HG03108 (cell line): ENCODE measurements around the gene RHBDD1.
"Not testable (repeated sequence)": the region's sequence is repeated elsewhere in the genome, so short reads cannot be mapped to it uniquely, and the experiment has no call there.

Experiments
- ATAC-seq: cut with Tn5 transposase; IDR thresholded peaks from one replicate; pipeline ENCODE4 v1.9.1; 2021; ENCODE audit warnings: moderate library complexity; ENCODE audit not compliant: unreplicated experiment

The RHBDD1 gene

DNA sequence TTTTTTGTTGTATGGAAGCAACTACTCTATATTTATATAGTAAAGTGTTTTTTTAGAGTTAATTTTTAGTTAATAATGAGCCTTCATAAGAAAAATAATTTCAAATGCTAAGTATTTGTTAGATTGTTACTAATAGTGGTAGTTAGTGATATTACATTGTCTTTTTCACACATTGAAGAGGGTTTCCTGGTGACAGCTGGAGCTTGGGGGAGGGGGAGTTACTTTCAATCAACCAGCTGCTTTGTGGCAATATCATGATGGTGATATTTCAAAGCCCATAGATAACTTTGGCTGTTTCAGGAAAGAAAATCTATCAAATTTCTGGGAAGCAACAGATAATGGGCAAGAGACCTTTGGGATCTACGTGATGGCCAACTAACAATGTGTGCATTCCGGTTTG is 4.1 kb downstream of the RHBDD1 start:
- ATAC-seq, result no peak

DNA sequence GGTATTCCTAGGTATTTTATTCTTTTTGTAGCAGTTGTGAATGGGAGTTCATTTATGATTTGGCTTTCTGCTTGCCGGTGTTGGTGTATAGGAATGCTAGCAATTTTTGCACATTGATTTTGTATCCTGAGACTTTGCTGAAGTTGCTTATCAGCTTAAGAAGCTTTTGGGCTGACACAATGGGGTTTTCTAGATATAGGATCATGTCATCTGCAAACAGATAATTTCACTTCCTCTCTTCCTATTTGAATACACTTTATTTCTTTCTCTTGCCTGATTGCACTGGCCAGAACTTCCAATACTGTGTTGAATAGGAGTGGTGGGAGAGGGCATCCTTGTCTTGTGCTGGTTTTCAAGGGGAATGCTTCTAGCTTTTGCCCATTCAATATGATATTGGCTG is 7.1 kb downstream of the RHBDD1 start:
- ATAC-seq, result not testable (repeated sequence)

GRCh38 chr2:226845386-226846116 is 9.7 kb downstream of the RHBDD1 start:
- no peak for ATAC-seq

DNA sequence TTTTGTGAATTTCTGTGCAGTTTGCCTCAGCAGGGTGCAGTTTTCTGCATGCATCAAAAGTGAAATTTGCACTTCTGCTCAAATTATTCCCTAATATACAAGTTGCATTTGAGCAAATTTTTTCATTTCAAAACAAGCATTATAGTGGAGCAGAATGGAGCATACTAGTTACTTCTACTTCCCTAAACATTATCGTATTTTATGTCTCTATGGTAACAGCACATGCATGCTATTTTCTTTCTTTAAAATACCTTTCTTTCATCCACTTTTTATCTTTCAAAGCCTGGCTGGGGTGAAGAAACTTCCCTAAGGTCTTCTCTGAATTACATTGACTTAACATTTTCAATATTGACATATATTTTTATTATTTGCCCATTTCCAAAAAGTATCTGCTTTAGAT is 11.2 kb downstream of the RHBDD1 start:
- ATAC-seq, result no peak

GRCh38 chr2:226847511-226847910 is 11.7 kb downstream of the RHBDD1 start:
- no peak for ATAC-seq

DNA sequence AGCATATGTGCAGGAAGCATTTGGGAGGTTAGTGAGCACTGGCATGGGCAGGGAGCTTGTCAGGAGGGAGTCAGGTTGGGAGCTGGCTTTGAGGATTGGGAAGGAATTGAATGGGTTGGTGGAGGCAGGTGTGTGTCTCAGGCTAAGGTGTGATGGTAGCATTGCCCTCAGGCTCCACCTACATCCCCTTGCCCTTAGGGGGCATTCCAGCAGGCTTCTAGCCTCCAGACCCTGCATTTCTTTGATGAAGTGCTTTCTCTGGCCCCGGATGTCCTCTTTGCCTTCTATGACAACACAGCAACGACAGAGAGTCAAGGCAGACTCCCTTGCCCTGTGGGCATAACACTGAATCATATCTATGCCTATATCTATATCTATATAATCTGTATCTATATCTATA is 13.5 kb downstream of the RHBDD1 start:
- ATAC-seq, result no peak

GRCh38 chr2:226850024-226850423 is 14.2 kb downstream of the RHBDD1 start:
- ATAC-seq, result no peak

DNA sequence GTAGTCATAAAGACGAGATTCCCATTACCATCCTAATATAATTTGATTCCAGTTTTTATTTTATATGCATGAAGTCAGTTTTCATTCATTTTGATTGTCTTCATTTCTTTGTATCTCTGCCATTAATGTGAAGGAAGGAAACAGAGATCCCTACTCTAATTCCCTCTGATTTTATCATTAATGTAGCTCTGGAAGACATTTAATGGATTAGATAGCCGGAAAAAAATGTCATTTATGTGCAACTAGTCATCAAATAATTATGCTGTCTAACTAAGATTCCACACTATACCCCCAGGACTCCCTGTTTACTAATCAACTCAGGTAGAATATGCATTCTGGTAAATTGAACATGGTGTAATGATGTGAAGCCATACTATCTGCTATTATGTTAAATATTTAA is 19.9 kb downstream of the RHBDD1 start:
- no peak for ATAC-seq

- ATAC-seq, result peak; percentile 37
These were observed 24.2 kb downstream of the RHBDD1 start for GRCh38 chr2:226860087-226860486.

DNA sequence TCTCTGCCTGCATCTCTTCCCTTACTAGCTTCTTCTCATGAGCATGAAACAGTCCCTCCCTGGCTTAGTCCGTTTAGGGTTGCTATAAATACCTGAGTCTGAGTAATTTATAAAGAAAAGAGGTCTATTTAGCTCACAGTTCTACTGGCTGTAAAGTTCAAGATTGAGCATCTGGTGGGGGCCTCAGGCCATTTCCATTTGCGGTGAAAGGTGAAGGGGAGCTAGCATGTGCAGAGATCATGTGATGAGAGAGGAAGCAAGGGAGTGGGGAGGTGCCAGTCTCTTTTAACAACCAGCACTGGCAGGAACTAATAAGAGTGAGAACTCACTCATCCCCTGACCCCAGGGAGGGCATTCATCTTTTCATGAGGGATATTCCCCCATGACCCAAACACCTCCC is 26.8 kb downstream of the RHBDD1 start:
- peak; percentile 48 for ATAC-seq

DNA sequence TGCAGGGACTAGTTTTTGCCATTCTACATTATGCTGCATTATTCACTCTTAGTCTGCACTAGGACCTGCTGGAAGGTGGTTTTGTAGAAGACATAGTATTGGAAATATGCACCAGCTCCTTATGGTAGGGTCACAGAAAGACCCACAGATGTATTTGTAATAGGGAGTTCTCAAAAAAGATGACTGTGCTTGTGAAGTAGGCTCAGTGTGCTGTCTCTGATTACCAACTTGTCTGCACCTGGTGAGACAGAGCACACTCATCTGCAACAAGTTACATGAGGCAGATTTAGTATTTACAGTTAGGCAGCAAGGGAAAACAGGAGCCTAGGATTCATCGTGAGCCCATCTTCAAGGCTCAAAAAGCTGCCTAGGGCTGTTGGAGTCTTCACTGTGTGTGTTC is 29.4 kb downstream of the RHBDD1 start:
- no peak for ATAC-seq

DNA sequence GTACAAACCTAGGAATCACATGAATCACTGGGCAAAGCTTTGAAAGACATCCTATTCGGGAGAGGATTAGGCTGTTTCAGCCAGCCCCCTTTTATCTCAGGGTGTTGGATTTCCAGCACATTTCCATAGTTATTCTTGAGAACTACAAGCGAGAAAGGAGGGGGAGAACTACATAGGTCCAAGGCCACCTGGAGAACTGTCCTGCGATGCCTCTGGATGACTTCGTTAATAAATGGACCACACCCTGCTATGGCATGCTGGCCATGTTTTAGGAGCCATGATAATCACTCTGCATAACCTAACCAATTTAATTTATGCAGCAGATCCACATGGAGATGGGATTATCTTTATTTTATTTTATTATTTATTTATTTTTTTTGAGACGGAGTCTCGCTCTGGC is 29.9 kb downstream of the RHBDD1 start:
- no peak for ATAC-seq

GRCh38 chr2:226868331-226869162 is 32.7 kb downstream of the RHBDD1 start:
- no peak for ATAC-seq

DNA sequence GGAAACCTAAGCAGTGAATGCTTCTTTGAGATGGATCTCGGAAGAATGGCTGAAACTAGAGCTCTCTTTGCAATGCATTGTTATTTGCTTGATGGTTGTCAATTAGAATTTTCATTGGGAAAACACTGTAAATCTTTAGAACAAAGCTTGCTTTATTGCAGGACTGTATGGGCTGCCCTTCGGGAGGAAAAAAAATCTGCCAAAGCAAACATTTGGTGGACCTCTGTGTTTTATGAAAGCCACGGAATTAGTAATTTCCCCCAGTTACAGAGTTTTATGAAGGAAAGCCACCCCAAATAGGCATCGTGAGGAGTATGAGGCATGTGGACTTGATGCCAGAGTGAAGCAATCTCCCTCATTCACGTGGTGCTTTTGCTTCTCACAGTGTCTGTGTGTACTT is 33.5 kb downstream of the RHBDD1 start:
- no peak for ATAC-seq

DNA sequence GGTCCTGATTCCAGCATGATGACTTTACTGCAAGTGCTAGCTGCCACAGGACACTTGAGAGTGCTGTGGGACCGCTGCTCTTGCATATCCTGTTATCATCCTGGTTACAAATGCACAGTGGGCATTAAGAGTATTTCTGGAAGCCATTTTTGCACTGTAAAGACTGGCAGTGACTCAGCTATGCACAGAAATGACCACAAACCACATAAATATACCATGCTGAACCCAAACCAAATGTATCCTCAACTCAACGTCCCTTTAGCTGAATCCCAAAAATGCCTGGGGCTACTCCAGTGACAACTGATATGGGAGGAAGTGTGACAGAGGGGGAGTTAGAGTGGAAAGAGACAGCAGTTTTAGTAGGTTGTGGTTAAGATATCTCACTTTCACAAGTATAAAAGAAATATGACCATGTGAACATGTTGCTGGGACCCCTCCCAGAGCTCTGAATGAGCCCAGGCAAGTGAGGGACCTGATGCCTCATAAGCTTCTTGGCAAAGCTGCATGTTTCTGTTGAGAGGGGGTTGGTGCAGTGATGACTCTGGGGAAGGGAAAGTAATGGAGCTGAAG is 37.3 kb downstream of the RHBDD1 start:
- ATAC-seq, result no peak

- no peak for ATAC-seq
These were observed 38.0 kb downstream of the RHBDD1 start for GRCh38 chr2:226873826-226874225.

GRCh38 chr2:226874749-226875148 is 38.9 kb downstream of the RHBDD1 start:
- no peak for ATAC-seq

DNA sequence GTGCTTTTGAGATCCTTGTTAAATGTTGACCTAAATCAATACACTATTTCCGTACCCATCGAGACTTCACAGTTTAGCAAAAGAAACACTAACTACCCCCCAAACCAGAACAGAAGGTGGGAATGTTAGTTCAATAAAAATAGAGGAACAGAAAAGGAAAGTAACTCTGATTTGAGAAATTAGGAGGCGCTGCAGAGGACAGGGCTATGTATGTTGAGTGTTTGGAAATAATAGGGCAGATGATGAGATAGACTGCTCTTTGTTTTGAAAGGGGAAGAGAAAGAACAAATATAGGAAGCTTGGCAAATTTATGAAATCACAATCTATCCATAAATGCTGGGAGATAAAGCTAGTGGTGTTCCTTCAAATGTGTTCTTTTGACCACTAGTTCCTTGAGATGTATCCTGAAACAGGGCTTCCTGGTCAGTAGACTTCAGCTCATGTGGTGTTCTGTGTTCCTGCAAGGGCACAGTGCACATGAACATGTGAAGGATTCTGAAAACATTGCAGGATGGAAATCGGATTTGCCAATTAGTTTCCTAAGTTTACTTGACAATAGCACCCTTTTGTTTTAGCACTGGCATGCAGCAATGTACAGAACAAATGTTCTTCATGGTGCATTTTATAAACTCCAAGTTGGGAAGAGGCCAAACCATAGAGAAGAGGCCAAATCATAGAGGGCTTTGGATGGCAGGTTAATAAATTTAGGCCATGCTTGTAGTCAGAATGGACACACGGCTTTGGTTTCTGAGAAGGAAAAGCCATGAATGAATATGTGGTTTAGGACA is 39.8 kb downstream of the RHBDD1 start:
- no peak for ATAC-seq

DNA sequence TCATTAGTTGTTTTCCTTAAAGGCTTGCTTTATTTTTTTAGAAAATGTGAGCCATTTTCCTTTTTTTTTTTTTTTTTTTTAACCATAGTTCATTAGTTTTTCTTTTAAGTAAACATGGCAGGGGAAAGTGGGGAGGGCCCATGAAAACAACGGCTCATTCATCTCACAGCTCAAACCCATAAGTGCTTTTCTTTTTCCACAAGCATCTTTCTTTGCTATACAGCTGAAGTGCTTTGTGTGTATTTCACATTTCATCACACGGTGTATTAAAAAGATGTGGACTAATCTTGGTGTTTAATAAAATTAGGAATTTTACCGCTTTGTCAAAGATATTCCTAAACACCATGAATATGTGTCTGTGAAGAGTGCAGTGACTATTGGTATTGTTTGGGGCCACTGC is 41.6 kb downstream of the RHBDD1 start:
- no peak for ATAC-seq

DNA sequence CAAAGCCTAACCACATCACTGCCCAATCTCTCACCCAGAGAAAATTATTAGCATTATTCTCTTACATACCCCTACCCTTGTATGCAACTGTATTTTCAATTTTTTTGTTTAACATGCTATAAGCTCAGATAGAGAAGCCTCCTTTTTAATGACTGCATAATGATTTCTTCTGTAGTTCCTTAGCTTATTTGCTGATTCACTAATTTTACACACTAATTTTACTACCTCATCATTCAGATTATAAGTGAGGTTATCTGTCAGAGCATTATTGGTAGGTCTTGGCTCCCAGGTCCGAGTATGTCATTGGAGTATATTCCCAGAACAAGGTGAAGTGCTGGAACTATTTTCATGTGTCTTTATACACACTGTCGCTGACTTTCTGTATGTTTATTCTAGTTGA is 45.4 kb downstream of the RHBDD1 start:
- no peak for ATAC-seq

DNA sequence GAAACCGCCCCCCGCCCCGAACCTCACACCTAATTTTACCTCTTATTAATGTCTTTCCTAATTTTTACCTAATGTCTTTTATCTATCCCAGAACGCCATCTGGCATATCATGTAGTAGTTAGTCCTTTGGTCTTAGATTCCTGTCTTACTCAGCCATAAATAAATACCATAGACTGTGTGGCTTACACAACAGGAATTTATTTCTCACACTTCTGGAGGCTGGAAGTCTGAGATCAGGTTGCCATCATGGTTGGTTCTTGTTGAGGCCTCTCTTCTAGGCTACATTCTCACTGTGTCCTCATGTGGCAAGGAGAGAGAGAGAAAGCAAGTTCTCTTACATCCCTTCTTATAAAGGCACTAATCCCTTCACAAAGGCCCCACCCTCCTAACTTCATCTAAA is 46.8 kb downstream of the RHBDD1 start:
- ATAC-seq, result no peak
